Sciatic nerve (tissue), 1 donor: ENCODE results near the gene UQCRC2. TPM values are rescaled to one million over a fixed set of nuclear protein-coding genes. Genes with fewer than 3 reads are reported as not detected.

Experiments used
- total RNA-seq: library from RNA; stranded (reverse); fragmentation: NEBNext Ultra II Directional; extraction: Animal tissue kit (Norgen Biotek cat#: 25700); gene quantifications from one replicate; pipeline ENCODE4 v1.2.1, GENCODE V29; 2021
- donor health status: DM: no; HTN: no; CAD: no.

UQCRC2 gene
- total RNA-seq, 1 donor from 2014 or later = 169 TPM

Other genes with a start within 250 kb of the UQCRC2 start
- 196 TPM for gene NPIPB4, start 95.6 kb upstream of the UQCRC2 start, total RNA-seq
- not detected for gene PDZD9, start 47.8 kb downstream of the UQCRC2 start, total RNA-seq
- 19.7 TPM for gene MOSMO, start 54.8 kb downstream of the UQCRC2 start, total RNA-seq
- 0.71 TPM for gene VWA3A, start 139.2 kb downstream of the UQCRC2 start, total RNA-seq
- gene SDR42E2, start 209.1 kb downstream of the UQCRC2 start, total RNA-seq = not detected